OCI-LY7 (cell line): ENCODE data around the gene STOX2.

Experiments used
- EZH2phosphoT487 ChIP-seq: fragments of 200-600 bp; sonication (generic); IDR thresholded peaks from 2 replicates; pipeline ENCODE4 v1.6.1; 2018; ENCODE audit warnings: low read depth, borderline replicate concordance, mild to moderate bottlenecking, mixed run types, antibody characterized with exemption, low read length, moderate library complexity, mixed read lengths
- TF ChIP-seq, protein P1 (sequence below): fragments of 200-600 bp; sonication (generic); conservative IDR thresholded peaks from 2 replicates; pipeline ENCODE4 v1.5.1; 2014; ENCODE audit warnings: mild to moderate bottlenecking, antibody characterized with exemption, low read length, moderate library complexity, mixed read lengths

DNA sequence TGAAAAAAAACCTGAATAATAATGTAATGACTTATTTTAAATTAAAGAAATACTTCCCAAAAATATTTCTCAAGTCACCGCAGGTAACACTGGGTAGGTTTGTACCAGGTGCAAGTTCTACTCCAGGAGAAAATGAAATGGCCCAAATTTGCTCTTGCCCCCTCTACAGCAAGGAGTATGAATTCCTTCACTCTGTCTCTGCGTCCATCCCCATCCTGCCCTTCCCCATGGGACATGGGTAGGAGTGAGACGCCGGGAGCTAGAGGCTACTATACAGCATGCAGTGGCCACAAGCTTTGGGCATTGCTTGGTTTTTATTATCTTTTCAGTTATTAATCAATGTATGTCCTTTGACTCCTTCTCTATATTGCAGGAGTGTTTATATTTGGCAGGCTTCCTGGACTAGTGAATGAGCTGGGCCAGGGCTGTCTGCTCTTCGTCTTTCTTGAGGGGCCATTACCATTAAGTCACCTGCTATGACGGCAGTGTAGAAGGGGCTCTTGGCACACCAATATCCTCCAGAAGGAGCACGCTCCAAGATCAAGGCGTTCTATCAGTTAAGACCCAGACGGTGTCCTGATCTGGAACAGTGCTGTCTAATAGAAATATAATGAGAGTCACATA, 162.9 kb downstream of the STOX2 start:
- TF ChIP-seq, protein P1, sequence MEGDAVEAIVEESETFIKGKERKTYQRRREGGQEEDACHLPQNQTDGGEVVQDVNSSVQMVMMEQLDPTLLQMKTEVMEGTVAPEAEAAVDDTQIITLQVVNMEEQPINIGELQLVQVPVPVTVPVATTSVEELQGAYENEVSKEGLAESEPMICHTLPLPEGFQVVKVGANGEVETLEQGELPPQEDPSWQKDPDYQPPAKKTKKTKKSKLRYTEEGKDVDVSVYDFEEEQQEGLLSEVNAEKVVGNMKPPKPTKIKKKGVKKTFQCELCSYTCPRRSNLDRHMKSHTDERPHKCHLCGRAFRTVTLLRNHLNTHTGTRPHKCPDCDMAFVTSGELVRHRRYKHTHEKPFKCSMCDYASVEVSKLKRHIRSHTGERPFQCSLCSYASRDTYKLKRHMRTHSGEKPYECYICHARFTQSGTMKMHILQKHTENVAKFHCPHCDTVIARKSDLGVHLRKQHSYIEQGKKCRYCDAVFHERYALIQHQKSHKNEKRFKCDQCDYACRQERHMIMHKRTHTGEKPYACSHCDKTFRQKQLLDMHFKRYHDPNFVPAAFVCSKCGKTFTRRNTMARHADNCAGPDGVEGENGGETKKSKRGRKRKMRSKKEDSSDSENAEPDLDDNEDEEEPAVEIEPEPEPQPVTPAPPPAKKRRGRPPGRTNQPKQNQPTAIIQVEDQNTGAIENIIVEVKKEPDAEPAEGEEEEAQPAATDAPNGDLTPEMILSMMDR, result no peak
- no peak for TF ChIP-seq EZH2phosphoT487
